Measurements from ENCODE around the gene FBRS. TPM values are rescaled to one million over a fixed set of nuclear protein-coding genes. Genes with fewer than 3 reads are reported as not detected.

The FBRS gene
- total and polyA plus RNA-seq, 10 of the 15 experiments (the other 5 are each of a cell fraction or from before 2014, with no cell fraction given) = 0.45 to 87.6 (median 14.6) TPM

DNA sequence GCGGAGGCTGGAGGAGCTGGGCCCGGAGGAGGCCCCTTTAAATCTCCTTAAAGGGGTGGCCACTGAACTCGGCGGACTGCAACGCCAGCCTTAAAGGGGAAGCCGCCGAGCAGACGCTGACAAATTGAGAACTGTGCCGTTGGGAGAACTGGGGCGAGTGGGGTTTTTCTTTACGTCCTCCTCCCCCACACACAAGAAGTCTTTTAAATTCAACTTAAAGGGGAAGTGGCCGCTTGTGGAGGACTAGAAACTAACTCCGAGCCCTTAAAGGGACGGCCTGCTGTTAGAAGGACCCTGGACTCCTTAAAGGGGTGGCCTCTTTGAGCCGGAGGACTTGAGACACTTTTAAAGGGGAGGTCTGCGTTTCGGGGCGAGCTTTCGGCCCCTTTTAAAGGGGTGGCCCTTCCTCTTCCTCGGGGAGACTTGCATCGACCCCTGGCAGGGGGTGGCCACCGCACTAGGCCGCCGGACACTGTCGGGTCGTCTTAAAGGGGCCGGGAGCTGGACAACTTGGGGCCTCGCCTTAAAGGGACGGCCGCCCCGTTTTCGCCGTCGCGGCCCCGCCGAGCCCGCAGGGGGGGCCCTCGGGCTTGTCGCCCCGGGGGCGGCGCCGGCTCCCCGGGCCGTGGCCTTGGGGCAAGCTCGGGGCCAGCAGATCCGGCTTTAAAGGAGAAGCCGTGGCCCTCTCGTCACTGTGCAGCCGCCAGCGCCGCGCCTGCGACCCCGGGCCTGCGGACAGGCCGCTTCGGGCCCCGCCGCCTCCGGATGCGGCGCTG, 688 bp downstream of the FBRS start:
- under 1% methylated on average over 63 of the region's 64 CpGs for WGBS (ENCODE audit: insufficient coverage, insufficient replicate concordance, low lambda C conversion rate, missing lambda C conversion rate)
- H3K4me3 ChIP-seq = peak overlapping the region; percentile 89
- ChIA-PET POLR2A (interaction anchor here (0.6 to 4.8 kb wide), 15 partner anchors 8 to 516 kb away, joined by 3 to 36 read pairs (median 5); partner anchors contain the start of genes DCTPP1, PRR14, SEPHS2 and SRCAP), SMC1A (ENCODE audit: uncharacterized antibody, unreplicated experiment) (interaction anchor here (0.6 to 4.6 kb wide), 11 partner anchors 9 to 221 kb away, joined by 3 to 80 read pairs (median 3); partner anchors contain the start of genes PRR14 and ZNF747), CTCF (interaction anchor here (0.5 to 4.8 kb wide), 13 partner anchors 9 to 474 kb away, joined by 3 to 61 read pairs (median 6); partner anchors contain the start of genes DCTPP1, PRR14 and TBC1D10B), RAD21 (ENCODE audit: unreplicated experiment) (interaction anchor here (0.8 to 4.4 kb wide), 14 partner anchors 8 to 249 kb away, joined by 3 to 64 read pairs (median 4); partner anchors contain the start of genes DCTPP1, PHKG2, PRR14 and SRCAP)
- H4K20me1 ChIP-seq (ENCODE audit: control insufficient read depth, insufficient read depth) = 0 out of 2 replicates have a peak, but pooled peaks cover 4% of the 10 kb centered on the region
- H3K9ac ChIP-seq (ENCODE audit: control insufficient read depth, insufficient read depth, low read length) = peak overlapping the region; percentile 90
- intact Hi-C loops (cut with micrococcal nuclease; ENCODE audit: unreplicated experiment) (loop anchor here (1.0 to 10.0 kb wide), 6 partner anchors 9 to 266 kb away; partner anchors contain the start of genes BCL7C, CFAP119, CTF1 and FBXL19), in situ Hi-C loops (cut with MboI) (loop anchor here (25.0 kb wide), 1 partner anchor 1228 kb away; no protein-coding TSS in a partner anchor)
- peaks cover 22% of the 10 kb centered on the region for H3K4me1 ChIP-seq (ENCODE audit: control insufficient read depth, insufficient read depth, low read length)
- FAIRE-seq (no peak), ATAC-seq (peak; percentile 28), DNase-seq (ENCODE audit: low read depth, low spot score) (peak; percentile 90)
- peak overlapping the region; percentile 51; the same call in 1 of the 2 replicates for H3K4me2 ChIP-seq (ENCODE audit: control insufficient read depth, insufficient read depth)
- H2AFZ ChIP-seq (ENCODE audit: control insufficient read depth, low read depth, low read length) = peak overlapping the region; percentile 63
- H3K27me3 ChIP-seq (replicated peaks in 1 of 2; ENCODE audit: control insufficient read depth in 2 of 2, insufficient read depth in 2 of 2, low read length in 1 of 2) = no peaks in the 10 kb centered on the region
- H3K9me3 ChIP-seq (replicated peaks; ENCODE audit: control insufficient read depth, insufficient read depth, low read length) = no peaks in the 10 kb centered on the region; the same call in 2 of the 3 replicates
- BruUV-seq (replicated peaks) = TSS peak; percentile 72
- peaks cover 20 to 36% of the 10 kb centered on the region in 2 experiments for H3K36me3 ChIP-seq (ENCODE audit: control insufficient read depth in 2 of 2, insufficient read depth in 2 of 2, low read length in 1 of 2)
- peaks cover 47% of the 10 kb centered on the region for H3K79me2 ChIP-seq (ENCODE audit: control insufficient read depth, insufficient read depth, low read length)
- peak overlapping the region; percentile 98 for H3K27ac ChIP-seq (ENCODE audit: control insufficient read depth, insufficient read depth)
- TF ChIP-seq ZNF384 (IDR thresholded peaks at IDR 0.05; ENCODE audit: borderline replicate concordance, low read depth, low read length) (no peak), RFX5 (IDR thresholded peaks at IDR 0.05; ENCODE audit: low read depth, low read length) (no peak), MYC (IDR thresholded peaks at IDR 0.05; ENCODE audit: insufficient read depth, insufficient read length, insufficient replicate concordance, low read length, severe bottlenecking) (no peak), MEF2B (IDR thresholded peaks at IDR 0.05; ENCODE audit: partially characterized antibody, poor library complexity, severe bottlenecking) (peak; percentile 34), SMC3 (IDR thresholded peaks at IDR 0.05; ENCODE audit: borderline replicate concordance, low read length) (no peak), GATAD2B (conservative IDR thresholded peaks at IDR 0.05; ENCODE audit: low read depth) (peak; percentile 71), HDAC6 (IDR thresholded peaks at IDR 0.05; ENCODE audit: unreplicated experiment) (no peak), TCF7 (IDR thresholded peaks at IDR 0.05; ENCODE audit: borderline replicate concordance) (no peak), PAX8 (IDR thresholded peaks at IDR 0.05) (no peak), POLR2AphosphoS2 (IDR thresholded peaks at IDR 0.05; ENCODE audit: low read depth, low read length) (peak; percentile 20; the same call in 1 of the 2 replicates)
- TF ChIP-seq, protein P1, sequence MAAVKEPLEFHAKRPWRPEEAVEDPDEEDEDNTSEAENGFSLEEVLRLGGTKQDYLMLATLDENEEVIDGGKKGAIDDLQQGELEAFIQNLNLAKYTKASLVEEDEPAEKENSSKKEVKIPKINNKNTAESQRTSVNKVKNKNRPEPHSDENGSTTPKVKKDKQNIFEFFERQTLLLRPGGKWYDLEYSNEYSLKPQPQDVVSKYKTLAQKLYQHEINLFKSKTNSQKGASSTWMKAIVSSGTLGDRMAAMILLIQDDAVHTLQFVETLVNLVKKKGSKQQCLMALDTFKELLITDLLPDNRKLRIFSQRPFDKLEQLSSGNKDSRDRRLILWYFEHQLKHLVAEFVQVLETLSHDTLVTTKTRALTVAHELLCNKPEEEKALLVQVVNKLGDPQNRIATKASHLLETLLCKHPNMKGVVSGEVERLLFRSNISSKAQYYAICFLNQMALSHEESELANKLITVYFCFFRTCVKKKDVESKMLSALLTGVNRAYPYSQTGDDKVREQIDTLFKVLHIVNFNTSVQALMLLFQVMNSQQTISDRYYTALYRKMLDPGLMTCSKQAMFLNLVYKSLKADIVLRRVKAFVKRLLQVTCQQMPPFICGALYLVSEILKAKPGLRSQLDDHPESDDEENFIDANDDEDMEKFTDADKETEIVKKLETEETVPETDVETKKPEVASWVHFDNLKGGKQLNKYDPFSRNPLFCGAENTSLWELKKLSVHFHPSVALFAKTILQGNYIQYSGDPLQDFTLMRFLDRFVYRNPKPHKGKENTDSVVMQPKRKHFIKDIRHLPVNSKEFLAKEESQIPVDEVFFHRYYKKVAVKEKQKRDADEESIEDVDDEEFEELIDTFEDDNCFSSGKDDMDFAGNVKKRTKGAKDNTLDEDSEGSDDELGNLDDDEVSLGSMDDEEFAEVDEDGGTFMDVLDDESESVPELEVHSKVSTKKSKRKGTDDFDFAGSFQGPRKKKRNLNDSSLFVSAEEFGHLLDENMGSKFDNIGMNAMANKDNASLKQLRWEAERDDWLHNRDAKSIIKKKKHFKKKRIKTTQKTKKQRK (IDR thresholded peaks at IDR 0.05; ENCODE audit: low read depth, low read length) = no peak
- TF ChIP-seq, protein P2, sequence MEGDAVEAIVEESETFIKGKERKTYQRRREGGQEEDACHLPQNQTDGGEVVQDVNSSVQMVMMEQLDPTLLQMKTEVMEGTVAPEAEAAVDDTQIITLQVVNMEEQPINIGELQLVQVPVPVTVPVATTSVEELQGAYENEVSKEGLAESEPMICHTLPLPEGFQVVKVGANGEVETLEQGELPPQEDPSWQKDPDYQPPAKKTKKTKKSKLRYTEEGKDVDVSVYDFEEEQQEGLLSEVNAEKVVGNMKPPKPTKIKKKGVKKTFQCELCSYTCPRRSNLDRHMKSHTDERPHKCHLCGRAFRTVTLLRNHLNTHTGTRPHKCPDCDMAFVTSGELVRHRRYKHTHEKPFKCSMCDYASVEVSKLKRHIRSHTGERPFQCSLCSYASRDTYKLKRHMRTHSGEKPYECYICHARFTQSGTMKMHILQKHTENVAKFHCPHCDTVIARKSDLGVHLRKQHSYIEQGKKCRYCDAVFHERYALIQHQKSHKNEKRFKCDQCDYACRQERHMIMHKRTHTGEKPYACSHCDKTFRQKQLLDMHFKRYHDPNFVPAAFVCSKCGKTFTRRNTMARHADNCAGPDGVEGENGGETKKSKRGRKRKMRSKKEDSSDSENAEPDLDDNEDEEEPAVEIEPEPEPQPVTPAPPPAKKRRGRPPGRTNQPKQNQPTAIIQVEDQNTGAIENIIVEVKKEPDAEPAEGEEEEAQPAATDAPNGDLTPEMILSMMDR (IDR thresholded peaks at IDR 0.05 in 2 of 3, conservative IDR thresholded peaks at IDR 0.05 in 1 of 3; ENCODE audit: control insufficient read depth in 2 of 3, extremely low read depth in 1 of 3, insufficient read depth in 1 of 3, low read depth in 3 of 3, low read length in 3 of 3) = peak in 2 of 3 experiments; percentile 18 to 27; a peak in 3 of 6 replicates
- TF ChIP-seq, protein P3, sequence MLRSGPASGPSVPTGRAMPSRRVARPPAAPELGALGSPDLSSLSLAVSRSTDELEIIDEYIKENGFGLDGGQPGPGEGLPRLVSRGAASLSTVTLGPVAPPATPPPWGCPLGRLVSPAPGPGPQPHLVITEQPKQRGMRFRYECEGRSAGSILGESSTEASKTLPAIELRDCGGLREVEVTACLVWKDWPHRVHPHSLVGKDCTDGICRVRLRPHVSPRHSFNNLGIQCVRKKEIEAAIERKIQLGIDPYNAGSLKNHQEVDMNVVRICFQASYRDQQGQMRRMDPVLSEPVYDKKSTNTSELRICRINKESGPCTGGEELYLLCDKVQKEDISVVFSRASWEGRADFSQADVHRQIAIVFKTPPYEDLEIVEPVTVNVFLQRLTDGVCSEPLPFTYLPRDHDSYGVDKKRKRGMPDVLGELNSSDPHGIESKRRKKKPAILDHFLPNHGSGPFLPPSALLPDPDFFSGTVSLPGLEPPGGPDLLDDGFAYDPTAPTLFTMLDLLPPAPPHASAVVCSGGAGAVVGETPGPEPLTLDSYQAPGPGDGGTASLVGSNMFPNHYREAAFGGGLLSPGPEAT (IDR thresholded peaks at IDR 0.05; ENCODE audit: low read depth) = peak; percentile 100
